H9 (cell line): ENCODE measurements around the gene TUT4. TPM values are rescaled to one million over a fixed set of nuclear protein-coding genes. Genes with fewer than 3 reads are reported as not detected.

ENCODE experiments used
- DNase-seq: peaks from one replicate; pipeline ENCODE4 v3.0.0-alpha.2; 2017
- H2AFZ ChIP-seq: one replicate; pipeline ENCODE4 v1.6.1; 2013; ENCODE audit warnings: mild to moderate bottlenecking, low read length, control low read depth, moderate library complexity
- H2AK5ac ChIP-seq: 2 replicates; pipeline ENCODE4 v1.6.1; 2013; ENCODE audit warnings: low read length, control low read depth, mixed read lengths; ENCODE audit not compliant: insufficient read length
- H2BK120ac ChIP-seq: one replicate; pipeline ENCODE4 v1.6.1; 2013; ENCODE audit warnings: low read depth, mild to moderate bottlenecking, low read length, control low read depth, inconsistent platforms; ENCODE audit not compliant: poor library complexity, severe bottlenecking
- H2BK12ac ChIP-seq: 2 replicates; pipeline ENCODE4 v1.6.1; 2013; ENCODE audit warnings: low read length, control low read depth, mixed read lengths, low read depth; ENCODE audit not compliant: insufficient read length
- H2BK15ac ChIP-seq: 2 replicates; pipeline ENCODE4 v1.6.1; 2013; ENCODE audit warnings: low read depth, low read length, control low read depth
- H2BK20ac ChIP-seq: one replicate; pipeline ENCODE4 v1.6.1; 2013; ENCODE audit warnings: low read depth, mild to moderate bottlenecking, low read length, control low read depth, inconsistent platforms; ENCODE audit not compliant: poor library complexity, severe bottlenecking
- H2BK5ac ChIP-seq: 2 replicates; pipeline ENCODE4 v1.6.1; 2013; ENCODE audit warnings: low read length, control low read depth, mixed read lengths; ENCODE audit not compliant: insufficient read length
- H3K14ac ChIP-seq: 2 replicates; pipeline ENCODE4 v1.6.1; 2013; ENCODE audit warnings: low read length, control low read depth; ENCODE audit not compliant: insufficient read depth
- H3K18ac ChIP-seq: 2 replicates; pipeline ENCODE4 v1.6.1; 2013; ENCODE audit warnings: low read depth, mild to moderate bottlenecking, mixed read lengths, low read length, control low read depth; ENCODE audit not compliant: insufficient read length
- H3K23ac ChIP-seq: 2 replicates; pipeline ENCODE4 v1.6.1; 2013; ENCODE audit warnings: low read length, control low read depth, mixed read lengths, low read depth; ENCODE audit not compliant: insufficient read length
- H3K23me2 ChIP-seq: 2 replicates; pipeline ENCODE4 v1.6.1; 2013; ENCODE audit warnings: low read depth, mild to moderate bottlenecking, mixed read lengths, low read length, control low read depth; ENCODE audit not compliant: insufficient read length, poor library complexity, severe bottlenecking
- H3K27ac ChIP-seq: 2 replicates; pipeline ENCODE4 v1.5.1; 2013; ENCODE audit warnings: low read length, control low read depth, mixed read lengths, low read depth; ENCODE audit not compliant: insufficient read length
- H3K27me3 ChIP-seq: 2 replicates; pipeline ENCODE4 v1.6.1; 2013; ENCODE audit warnings: low read length, control low read depth, inconsistent platforms; ENCODE audit not compliant: insufficient read depth
- H3K4ac ChIP-seq: 2 replicates; pipeline ENCODE4 v1.6.1; 2013; ENCODE audit warnings: low read depth, mild to moderate bottlenecking, control low read depth, inconsistent platforms, low read length, moderate library complexity
- H3K4me1 ChIP-seq: 2 replicates; pipeline ENCODE4 v1.6.1; 2013; ENCODE audit warnings: low read length, control low read depth, inconsistent platforms; ENCODE audit not compliant: insufficient read depth
- H3K4me2 ChIP-seq: 2 replicates; pipeline ENCODE4 v1.6.1; 2013; ENCODE audit warnings: low read length, control low read depth, mixed read lengths; ENCODE audit not compliant: insufficient read length, insufficient read depth
- H3K56ac ChIP-seq: 2 replicates; pipeline ENCODE4 v1.6.1; 2013; ENCODE audit warnings: low read depth, mild to moderate bottlenecking, mixed read lengths, low read length, control low read depth; ENCODE audit not compliant: insufficient read length
- H3K79me1 ChIP-seq: 2 replicates; pipeline ENCODE4 v1.6.1; 2013; ENCODE audit warnings: low read depth, mild to moderate bottlenecking, moderate library complexity, low read length, control low read depth, inconsistent platforms; ENCODE audit not compliant: insufficient read depth, poor library complexity, severe bottlenecking
- H3K79me2 ChIP-seq: 2 replicates; pipeline ENCODE4 v1.6.1; 2013; ENCODE audit warnings: low read length, control low read depth, inconsistent platforms; ENCODE audit not compliant: insufficient read depth
- H3K9ac ChIP-seq: 2 replicates; pipeline ENCODE4 v1.6.1; 2013; ENCODE audit warnings: low read length, control low read depth, mixed read lengths; ENCODE audit not compliant: insufficient read length; ENCODE audit errors: extremely low read depth
- H3K9me3 ChIP-seq: one replicate; pipeline ENCODE4 v1.6.1; 2013; ENCODE audit warnings: low read depth, low read length, inconsistent platforms; ENCODE audit not compliant: control insufficient read depth
- H3T11ph ChIP-seq: one replicate; pipeline ENCODE4 v1.6.1; 2013; ENCODE audit warnings: mild to moderate bottlenecking, low read length, control low read depth, inconsistent platforms
- H4K20me1 ChIP-seq: one replicate; pipeline ENCODE4 v1.6.1; 2013; ENCODE audit not compliant: control insufficient read depth, insufficient read length, insufficient read depth
- H4K5ac ChIP-seq: 2 replicates; pipeline ENCODE4 v1.6.1; 2013; ENCODE audit warnings: low read depth, mild to moderate bottlenecking, mixed read lengths, low read length, control low read depth; ENCODE audit not compliant: insufficient read length
- H4K8ac ChIP-seq: replicated peaks from 2 replicates; pipeline ENCODE4 v1.6.1; 2013; ENCODE audit warnings: low read length, control low read depth, mixed read lengths, low read depth; ENCODE audit not compliant: insufficient read length
- H4K91ac ChIP-seq: 2 replicates; pipeline ENCODE4 v1.6.1; 2013; ENCODE audit warnings: low read depth, mild to moderate bottlenecking, moderate library complexity, mixed read lengths, low read length, control low read depth; ENCODE audit not compliant: insufficient read length
- H3K27ac Mint-ChIP-seq, 3 experiments: 2 replicates in 2 of 3; 3 replicates in 1 of 3; pipeline ENCODE4 v1.8.0; 2020 to 2021; ENCODE audit warnings: mixed read lengths in 3 of 3, mild to moderate bottlenecking in 1 of 3, moderate library complexity in 1 of 3
- H3K27me3 Mint-ChIP-seq: 2 replicates; pipeline ENCODE4 v1.8.0; 2021; ENCODE audit warnings: low read depth, mild to moderate bottlenecking, moderate library complexity, mixed read lengths
- H3K36me3 Mint-ChIP-seq, 3 experiments: 2 replicates in 2 of 3; 3 replicates in 1 of 3; pipeline ENCODE4 v1.8.0; 2020 to 2021; ENCODE audit warnings: low read depth in 3 of 3, mixed read lengths in 3 of 3; ENCODE audit not compliant: insufficient read depth in 1 of 3
- H3K4me1 Mint-ChIP-seq, 2 experiments: 2 replicates each; pipeline ENCODE4 v1.8.0; 2020; ENCODE audit warnings: mixed read lengths in 2 of 2
- H3K4me3 Mint-ChIP-seq, 2 experiments: 2 replicates in 1 of 2; 3 replicates in 1 of 2; pipeline ENCODE4 v1.8.0; 2020 to 2021; ENCODE audit warnings: mild to moderate bottlenecking in 2 of 2, mixed read lengths in 2 of 2, moderate library complexity in 1 of 2
- H3K9me3 Mint-ChIP-seq, 2 experiments: 2 replicates in 1 of 2; 3 replicates in 1 of 2; pipeline ENCODE4 v1.8.0; 2020; ENCODE audit warnings: mild to moderate bottlenecking in 2 of 2, mixed read lengths in 2 of 2, moderate library complexity in 1 of 2
- WGBS: extraction: QIAGEN DNeasy Blood & Tissue Kit; methylation state at CpG from one replicate; pipeline ENCODE4 v1.1.7; 2013; ENCODE audit warnings: missing lambda C conversion rate, low lambda C conversion rate, mixed read lengths; ENCODE audit not compliant: insufficient read length; ENCODE audit errors: extremely low coverage; 5-methylcytosine and 5-hydroxymethylcytosine counted together
- total RNA-seq: library from RNA; stranded (reverse); gene quantifications from 2 replicates; pipeline ENCODE4 v1.2.1, GENCODE V29; 2021
- TF ChIP-seq, protein P1 (sequence below): fragments of 200-600 bp; sonication (generic); conservative IDR thresholded peaks from 3 replicates; pipeline ENCODE4 v1.8.0; 2021; ENCODE audit warnings: antibody characterized with exemption, mild to moderate bottlenecking

Gene TUT4
- total RNA-seq, 1 experiment from 2014 or later, result 59.3 TPM

DNA sequence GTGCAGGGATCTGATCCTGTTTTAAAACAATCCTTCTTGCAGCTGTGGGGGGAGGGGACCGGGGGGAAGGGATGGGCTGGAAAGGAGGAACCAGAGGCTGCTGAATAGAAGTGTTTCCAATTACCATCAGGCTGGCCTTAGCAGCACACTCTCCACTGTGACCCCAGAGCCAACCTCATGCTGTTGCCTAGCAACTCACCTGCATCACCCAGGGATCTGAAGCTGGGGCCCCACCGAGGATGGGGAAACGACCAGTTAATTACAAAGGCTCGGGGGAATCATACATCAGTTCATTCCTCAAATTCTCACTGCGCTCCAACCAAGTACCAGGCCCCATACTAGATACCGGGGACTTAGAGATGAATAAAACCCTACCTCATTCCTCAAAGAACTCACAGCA, 37.4 kb upstream of the TUT4 start:
- no peak overlapping the region for H3K9ac ChIP-seq
- no peak overlapping the region for H3K23ac ChIP-seq
- Mint-ChIP-seq H3K27ac (no peak overlapping the region; a peak in 1 of 7 replicates), H3K36me3 (no peaks in the 10 kb centered on the region), H3K4me1 (peaks cover 16 to 33% of the 10 kb centered on the region in 2 experiments), H3K9me3 (no peaks in the 10 kb centered on the region), H3K4me3 (no peak overlapping the region), H3K27me3 (no peaks in the 10 kb centered on the region)
- H3K18ac ChIP-seq, result no peak overlapping the region
- no peak overlapping the region for H3K56ac ChIP-seq
- no peaks in the 10 kb centered on the region for H3K27me3 ChIP-seq
- no peak overlapping the region for H2AFZ ChIP-seq
- no peak overlapping the region for H3K4ac ChIP-seq
- H3K79me1 ChIP-seq, result no peaks in the 10 kb centered on the region
- H4K8ac ChIP-seq, result no peak overlapping the region
- H2BK12ac ChIP-seq, result no peak overlapping the region
- DNase-seq, result no peak
- TF ChIP-seq, protein P1, sequence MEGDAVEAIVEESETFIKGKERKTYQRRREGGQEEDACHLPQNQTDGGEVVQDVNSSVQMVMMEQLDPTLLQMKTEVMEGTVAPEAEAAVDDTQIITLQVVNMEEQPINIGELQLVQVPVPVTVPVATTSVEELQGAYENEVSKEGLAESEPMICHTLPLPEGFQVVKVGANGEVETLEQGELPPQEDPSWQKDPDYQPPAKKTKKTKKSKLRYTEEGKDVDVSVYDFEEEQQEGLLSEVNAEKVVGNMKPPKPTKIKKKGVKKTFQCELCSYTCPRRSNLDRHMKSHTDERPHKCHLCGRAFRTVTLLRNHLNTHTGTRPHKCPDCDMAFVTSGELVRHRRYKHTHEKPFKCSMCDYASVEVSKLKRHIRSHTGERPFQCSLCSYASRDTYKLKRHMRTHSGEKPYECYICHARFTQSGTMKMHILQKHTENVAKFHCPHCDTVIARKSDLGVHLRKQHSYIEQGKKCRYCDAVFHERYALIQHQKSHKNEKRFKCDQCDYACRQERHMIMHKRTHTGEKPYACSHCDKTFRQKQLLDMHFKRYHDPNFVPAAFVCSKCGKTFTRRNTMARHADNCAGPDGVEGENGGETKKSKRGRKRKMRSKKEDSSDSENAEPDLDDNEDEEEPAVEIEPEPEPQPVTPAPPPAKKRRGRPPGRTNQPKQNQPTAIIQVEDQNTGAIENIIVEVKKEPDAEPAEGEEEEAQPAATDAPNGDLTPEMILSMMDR, result no peak
- no peak overlapping the region for H4K91ac ChIP-seq
- no peak overlapping the region for H2BK15ac ChIP-seq
- H4K20me1 ChIP-seq, result no peaks in the 10 kb centered on the region
- H3K14ac ChIP-seq, result no peak overlapping the region
- WGBS, result no CpG with 5 or more reads among the region's 6 CpGs
- no peak overlapping the region for H2BK5ac ChIP-seq
- H2BK120ac ChIP-seq, result no peak overlapping the region
- no peak overlapping the region for H3T11ph ChIP-seq
- no peaks in the 10 kb centered on the region for H3K23me2 ChIP-seq
- no peak overlapping the region for H3K27ac ChIP-seq
- no peak overlapping the region for H2AK5ac ChIP-seq
- no peaks in the 10 kb centered on the region for H3K9me3 ChIP-seq
- H3K4me1 ChIP-seq, result no peaks in the 10 kb centered on the region
- no peak overlapping the region for H4K5ac ChIP-seq
- no peak overlapping the region for H3K4me2 ChIP-seq
- H3K79me2 ChIP-seq, result no peaks in the 10 kb centered on the region
- H2BK20ac ChIP-seq, result no peak overlapping the region
